GM18867 (cell line): ENCODE data around the gene NME8.
A peak's percentile ranks its signal among the peaks of the same experiment; 100 is the strongest.

Experiments used
- ATAC-seq: cut with Tn5 transposase; IDR thresholded peaks from one replicate; pipeline ENCODE4 v1.9.1; 2021; ENCODE audit warnings: mild to moderate bottlenecking, moderate library complexity; ENCODE audit not compliant: unreplicated experiment

Gene NME8

GRCh38 chr7:37930226-37930948, 82.0 kb downstream of the NME8 start:
- no peak for ATAC-seq

DNA sequence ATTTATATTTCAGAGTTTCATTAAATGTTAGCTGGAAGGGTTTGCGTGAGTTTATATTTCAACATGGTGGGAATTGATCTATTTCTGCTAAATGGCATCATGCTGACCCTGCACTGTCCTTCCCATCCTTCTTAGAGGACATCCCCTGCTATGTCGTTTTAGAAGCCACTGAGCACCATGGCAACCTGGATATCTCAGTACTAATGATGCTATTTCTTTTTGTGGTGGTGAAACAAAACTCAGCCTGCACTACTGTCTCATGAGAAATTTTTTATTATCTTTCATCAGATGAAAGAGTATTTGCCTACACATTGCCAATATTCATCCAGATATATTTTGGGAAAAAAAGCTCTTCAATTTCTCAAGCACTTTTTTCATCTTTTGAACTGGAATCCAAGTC, 84.1 kb downstream of the NME8 start:
- no peak for ATAC-seq

DNA sequence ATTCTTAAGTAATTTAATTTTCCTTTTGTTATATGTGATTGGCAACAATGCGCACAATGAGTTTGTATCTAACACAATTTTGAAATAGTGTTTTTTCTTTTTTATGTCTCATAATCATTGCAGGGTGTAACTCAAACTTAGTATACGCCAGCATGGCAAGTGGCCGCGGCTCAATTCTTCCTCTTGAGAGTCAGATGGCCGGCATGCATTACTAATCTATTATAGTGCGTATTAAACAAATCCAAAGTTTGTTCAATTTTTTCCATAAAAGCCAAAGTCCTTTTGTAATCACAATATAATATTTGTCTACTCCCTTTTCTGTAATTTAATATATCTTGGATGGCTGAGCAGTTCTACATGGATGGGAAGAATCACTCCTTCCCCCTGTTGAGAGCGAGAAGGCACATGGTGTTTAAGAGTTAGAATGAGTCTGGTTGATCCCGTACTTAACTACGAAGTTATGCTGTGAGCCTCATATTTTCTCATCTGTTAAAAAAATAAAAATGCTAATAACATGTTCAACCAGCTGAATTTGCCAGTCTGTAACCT, 84.7 kb downstream of the NME8 start:
- ATAC-seq = no peak

- ATAC-seq = no peak
Measured at GRCh38 chr7:37942934-37943610, 94.7 kb downstream of the NME8 start.

GRCh38 chr7:37943905-37944736, 95.7 kb downstream of the NME8 start:
- peak; percentile 46 for ATAC-seq

DNA sequence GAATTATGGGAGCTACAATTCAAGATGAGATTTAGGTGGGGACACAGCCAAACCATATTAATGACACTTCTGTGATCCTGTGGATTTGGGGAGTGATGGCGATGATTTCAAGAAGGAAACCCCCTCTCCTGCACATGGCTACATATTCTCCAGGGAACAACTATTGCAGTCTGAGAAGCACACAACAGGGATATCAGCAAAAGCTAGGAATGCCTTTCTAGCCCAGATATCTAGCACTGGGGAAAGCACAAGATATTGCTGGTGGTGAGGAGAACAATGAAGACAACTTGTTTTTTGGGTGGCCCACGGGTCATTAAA, 96.3 kb downstream of the NME8 start:
- no peak for ATAC-seq

- ATAC-seq = no peak
Measured at GRCh38 chr7:37945336-37945735, 96.9 kb downstream of the NME8 start.

- no peak for ATAC-seq
Measured at GRCh38 chr7:37947138-37947940, 98.9 kb downstream of the NME8 start.

GRCh38 chr7:37947941-37948210, 99.5 kb downstream of the NME8 start:
- ATAC-seq = no peak
